H1 (cell line): ENCODE data around the gene CEP250. TPM values are rescaled to one million over a fixed set of nuclear protein-coding genes. Genes with fewer than 3 reads are reported as not detected.

Source experiments
- SUZ12 ChIP-seq: fragments of 200-600 bp; sonication (generic); IDR thresholded peaks from 2 replicates; pipeline ENCODE4 v1.6.1; 2012; ENCODE audit warnings: mild to moderate bottlenecking, inconsistent platforms, low read length, moderate library complexity, mixed read lengths
- polyA plus RNA-seq, 7 experiments: library from polyadenylated mRNA; depleted of rRNA in 3 of 7; stranded (reverse) in 5 of 7; unstranded in 2 of 7; fragments of >200 nt in 5 of 7; fragments of 200-250 nt in 2 of 7; gene quantifications; 1 replicate in 5 of 7; 2 replicates in 1 of 7; 4 replicates in 1 of 7; pipeline versions ENCODE4 v1.2.1 to v1.2.3, GENCODE V29; 2011 to 2013; ENCODE audit warnings: missing spikeins in 2 of 7, mixed read lengths in 2 of 7
- total RNA-seq: library from RNA; stranded (reverse); fragmentation: NEBNext Ultra II Directional; extraction: Animal tissue kit (Norgen Biotek cat#: 25700); gene quantifications from 2 replicates; pipeline ENCODE4 v1.2.1, GENCODE V29; 2021
- TF ChIP-seq, protein P1 (sequence below): IDR thresholded peaks from 2 replicates; pipeline ENCODE4 v1.6.1; 2012; ENCODE audit warnings: inconsistent platforms

CEP250 gene
- total and polyA plus RNA-seq, 2 of the 8 experiments (the other 6 are each of a cell fraction or from before 2014, with no cell fraction given) = 2.6 to 33.7 TPM

DNA sequence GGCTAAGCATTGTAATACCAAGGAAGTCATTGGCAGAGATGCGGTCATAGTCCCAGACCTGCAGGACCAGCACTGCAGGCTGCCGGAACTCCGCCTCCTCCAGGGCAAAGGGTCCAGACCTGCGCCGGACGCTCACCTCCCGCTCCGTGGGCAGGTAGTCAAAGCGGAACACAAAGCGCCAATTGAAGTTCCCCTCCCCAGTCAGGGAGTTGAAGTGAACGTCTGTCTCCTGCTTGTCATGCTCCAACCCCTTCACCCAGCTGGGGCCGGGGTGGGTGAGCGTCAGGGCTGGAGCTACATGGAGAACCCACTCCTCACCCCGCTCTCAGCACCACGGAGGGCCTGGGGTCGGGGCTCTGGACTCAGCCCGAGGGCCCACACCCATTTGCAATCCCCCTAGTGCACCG, 104.7 kb downstream of the CEP250 start (continued):
- TF ChIP-seq, protein P1, sequence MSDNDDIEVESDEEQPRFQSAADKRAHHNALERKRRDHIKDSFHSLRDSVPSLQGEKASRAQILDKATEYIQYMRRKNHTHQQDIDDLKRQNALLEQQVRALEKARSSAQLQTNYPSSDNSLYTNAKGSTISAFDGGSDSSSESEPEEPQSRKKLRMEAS = no peak
- no peak for TF ChIP-seq SUZ12
